ENCODE data around the gene CNKSR1.

The CNKSR1 gene

GRCh38 chr1:26164861-26165842, 12.1 kb upstream of the CNKSR1 start:
- TF ChIP-seq GATA2 (IDR thresholded peaks at IDR 0.05; ENCODE audit: low read depth, low read length) (no peak), GATA3 (IDR thresholded peaks at IDR 0.05; ENCODE audit: low read depth, low read length) (no peak)

GRCh38 chr1:26166719-26167281, 10.5 kb upstream of the CNKSR1 start:
- TF ChIP-seq GATA3 (IDR thresholded peaks at IDR 0.05; ENCODE audit: low read depth, low read length) (no peak), GATA2 (IDR thresholded peaks at IDR 0.05; ENCODE audit: low read depth, low read length) (no peak)

- TF ChIP-seq GATA2 (IDR thresholded peaks at IDR 0.05; ENCODE audit: low read depth, low read length), result no peak
- no peak for TF ChIP-seq GATA3 (IDR thresholded peaks at IDR 0.05; ENCODE audit: low read depth, low read length)
Measured at GRCh38 chr1:26168410-26169197, 8.7 kb upstream of the CNKSR1 start, which contains the start of gene C1orf232. TSS of gene C1orf232 (minus strand) at chr1:26168963. CDS start at chr1:26168499, 464 bp downstream.

GRCh38 chr1:26169198-26169554, 8.1 kb upstream of the CNKSR1 start:
- TF ChIP-seq GATA2 (IDR thresholded peaks at IDR 0.05; ENCODE audit: low read depth, low read length) (no peak), GATA3 (IDR thresholded peaks at IDR 0.05; ENCODE audit: low read depth, low read length) (no peak)

GRCh38 chr1:26169669-26170471, 7.4 kb upstream of the CNKSR1 start, which contains the start of gene ZNF593:
TSS of gene ZNF593 (plus strand) at chr1:26169908. CDS start at chr1:26169984, 76 bp downstream.
- TF ChIP-seq GATA2 (IDR thresholded peaks at IDR 0.05; ENCODE audit: low read depth, low read length) (no peak), GATA3 (IDR thresholded peaks at IDR 0.05; ENCODE audit: low read depth, low read length) (no peak)

GRCh38 chr1:26170472-26170821, 6.8 kb upstream of the CNKSR1 start:
- TF ChIP-seq GATA2 (IDR thresholded peaks at IDR 0.05; ENCODE audit: low read depth, low read length) (no peak), GATA3 (IDR thresholded peaks at IDR 0.05; ENCODE audit: low read depth, low read length) (no peak)

DNA sequence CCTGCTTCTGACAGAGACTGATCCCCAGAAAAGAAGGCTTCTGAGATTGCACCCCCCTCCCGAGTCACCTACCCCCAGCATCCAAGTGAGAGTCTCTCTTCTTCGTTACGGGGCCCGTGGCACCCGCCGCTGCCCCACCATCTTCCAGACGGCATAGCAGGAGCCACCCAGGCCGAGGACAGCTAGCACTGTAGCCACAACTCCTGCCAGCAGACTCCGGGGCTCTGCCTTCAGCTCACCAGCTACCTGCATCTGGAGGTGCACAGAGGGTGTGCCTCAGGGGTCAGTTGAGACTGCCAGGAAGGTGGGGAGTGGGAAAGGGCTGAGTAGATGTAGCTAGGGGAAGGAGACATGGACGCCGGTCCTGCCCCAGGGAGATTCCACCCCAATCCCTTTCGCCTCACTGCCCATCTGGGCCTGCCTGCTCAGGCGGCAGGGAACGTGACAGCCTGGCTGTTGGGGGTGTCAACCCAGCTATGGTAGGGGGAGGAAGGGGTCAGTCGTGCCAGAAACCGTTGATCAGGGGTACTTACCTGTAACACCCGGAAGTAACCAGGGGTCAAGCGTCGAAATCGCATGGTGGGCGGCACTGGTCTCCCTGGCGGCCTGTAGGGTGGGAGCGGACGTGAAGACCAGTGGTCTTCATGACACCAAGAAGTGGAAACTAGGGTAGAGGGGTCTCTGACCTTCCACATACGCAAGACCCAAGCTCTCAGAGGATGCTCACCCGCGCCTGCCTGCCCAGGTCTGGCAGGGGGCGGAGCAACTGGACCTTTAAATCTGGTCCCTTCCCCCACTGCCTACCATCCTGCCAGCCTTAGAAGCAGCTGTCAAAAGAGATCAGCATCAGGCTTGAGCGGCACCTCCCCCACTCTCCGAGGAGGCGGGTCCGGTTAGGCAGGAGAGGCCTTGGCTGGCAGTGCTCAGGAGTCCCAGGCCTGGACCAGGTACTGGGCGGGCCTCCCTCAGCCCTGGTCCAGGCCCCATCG, 5.9 kb upstream of the CNKSR1 start, which contains the start of gene ZNF593OS:
TSS of gene ZNF593OS (minus strand) at position 749 of the 989 bp plus-strand sequence. CDS start at position 578, 171 bp downstream.
- no peak for TF ChIP-seq GATA2 (IDR thresholded peaks at IDR 0.05; ENCODE audit: low read depth, low read length)
- TF ChIP-seq GATA3 (IDR thresholded peaks at IDR 0.05; ENCODE audit: low read depth, low read length), result no peak

DNA sequence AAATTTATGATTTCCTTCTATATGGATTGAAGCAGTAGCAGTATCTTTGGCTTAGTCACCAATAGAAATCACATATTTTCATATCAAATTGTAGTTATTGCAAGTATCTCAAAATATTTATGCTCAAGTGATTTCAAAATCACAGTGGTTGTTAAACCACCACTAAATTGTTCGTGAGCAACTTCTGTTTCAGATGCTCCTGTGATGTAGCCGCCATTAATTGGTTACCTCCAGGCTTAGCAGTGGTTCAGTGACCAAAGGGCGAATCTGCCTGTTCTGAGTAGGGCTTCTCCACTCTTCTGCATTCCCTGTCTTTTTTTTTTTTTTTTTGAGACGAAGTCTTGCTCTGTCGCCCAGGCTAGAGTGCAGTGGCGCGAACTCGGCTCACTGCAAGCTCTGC, 1.9 kb upstream of the CNKSR1 start:
- TF ChIP-seq GATA2 (IDR thresholded peaks at IDR 0.05; ENCODE audit: low read depth, low read length), result no peak
- TF ChIP-seq GATA3 (IDR thresholded peaks at IDR 0.05; ENCODE audit: low read depth, low read length), result no peak

- TF ChIP-seq GATA2 (IDR thresholded peaks at IDR 0.05; ENCODE audit: low read depth, low read length), result no peak
- TF ChIP-seq GATA3 (IDR thresholded peaks at IDR 0.05; ENCODE audit: low read depth, low read length), result no peak
Measured at GRCh38 chr1:26180010-26180506, 2.8 kb downstream of the CNKSR1 start.

DNA sequence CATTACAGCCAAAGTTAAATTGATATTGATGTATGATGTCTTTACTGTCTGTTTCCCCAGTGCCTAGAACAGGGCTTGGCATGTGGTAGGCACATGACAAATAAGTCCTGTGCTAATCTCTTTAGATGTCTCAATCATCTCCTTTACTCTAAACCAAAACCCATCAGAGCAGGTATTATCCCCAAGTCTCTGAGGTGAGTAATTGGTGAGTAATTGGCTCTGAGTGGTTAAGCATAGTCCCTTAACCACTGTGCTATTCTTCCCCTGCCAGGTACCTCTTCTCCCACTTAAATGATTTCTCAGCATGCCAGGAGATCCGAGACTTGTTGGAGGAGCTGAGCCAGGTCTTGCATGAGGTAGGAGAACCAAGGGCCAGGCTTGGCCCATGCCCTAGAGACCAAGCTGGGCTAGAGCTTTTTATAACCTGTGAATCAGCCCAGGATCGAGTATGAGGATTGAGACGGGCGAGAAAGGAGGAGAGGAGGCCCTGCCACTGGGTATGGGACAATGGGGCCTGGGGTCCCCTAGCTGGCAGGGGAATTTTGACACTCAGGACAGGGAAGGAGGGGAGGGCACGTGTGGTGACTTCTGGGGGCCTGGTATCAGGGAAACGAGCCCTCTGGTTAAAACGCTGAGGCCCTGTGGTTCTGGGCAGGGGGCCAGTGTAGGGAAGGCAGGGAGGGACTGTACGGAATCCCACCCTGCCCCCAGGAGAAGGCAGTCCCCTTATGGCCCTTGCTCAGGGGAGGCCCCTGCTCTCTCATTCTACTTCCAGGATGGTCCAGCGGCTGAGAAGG, 4.5 kb downstream of the CNKSR1 start:
- TF ChIP-seq GATA2 (IDR thresholded peaks at IDR 0.05; ENCODE audit: low read depth, low read length) (no peak), GATA3 (IDR thresholded peaks at IDR 0.05; ENCODE audit: low read depth, low read length) (no peak)

- TF ChIP-seq GATA2 (IDR thresholded peaks at IDR 0.05; ENCODE audit: low read depth, low read length), result no peak
- no peak for TF ChIP-seq GATA3 (IDR thresholded peaks at IDR 0.05; ENCODE audit: low read depth, low read length)
Measured at GRCh38 chr1:26182383-26182696, 5.0 kb downstream of the CNKSR1 start.
